Left lobe of liver (tissue), 2 donors: ENCODE data around the gene C1orf35. TPM values are rescaled to one million over a fixed set of nuclear protein-coding genes. Genes with fewer than 3 reads are reported as not detected.
A peak's percentile ranks its signal among the peaks of the same experiment; 100 is the strongest.

ENCODE experiments used
- ATAC-seq: fragments of 200-7000 bp; cut with Tn5 transposase; one replicate; pipeline ENCODE4 v1.9.1; 2020; ENCODE audit warnings: mild to moderate bottlenecking, moderate library complexity
- DNase-seq: peaks from one replicate; pipeline ENCODE4 v3.0.0-alpha.2; 2020; ENCODE audit warnings: low spot score
- total RNA-seq: library from RNA; stranded (reverse); gene quantifications from one replicate; pipeline ENCODE4 v1.2.1, GENCODE V29; 2021
- donor health status: DM: no; HTN: no; CAD: no; lungs with moderate emphysema.
- donor health status: DM: no; HTN: yes; CAD: no.

C1orf35 gene
- total RNA-seq, 1 donor from 2014 or later: 6.9 TPM

DNA sequence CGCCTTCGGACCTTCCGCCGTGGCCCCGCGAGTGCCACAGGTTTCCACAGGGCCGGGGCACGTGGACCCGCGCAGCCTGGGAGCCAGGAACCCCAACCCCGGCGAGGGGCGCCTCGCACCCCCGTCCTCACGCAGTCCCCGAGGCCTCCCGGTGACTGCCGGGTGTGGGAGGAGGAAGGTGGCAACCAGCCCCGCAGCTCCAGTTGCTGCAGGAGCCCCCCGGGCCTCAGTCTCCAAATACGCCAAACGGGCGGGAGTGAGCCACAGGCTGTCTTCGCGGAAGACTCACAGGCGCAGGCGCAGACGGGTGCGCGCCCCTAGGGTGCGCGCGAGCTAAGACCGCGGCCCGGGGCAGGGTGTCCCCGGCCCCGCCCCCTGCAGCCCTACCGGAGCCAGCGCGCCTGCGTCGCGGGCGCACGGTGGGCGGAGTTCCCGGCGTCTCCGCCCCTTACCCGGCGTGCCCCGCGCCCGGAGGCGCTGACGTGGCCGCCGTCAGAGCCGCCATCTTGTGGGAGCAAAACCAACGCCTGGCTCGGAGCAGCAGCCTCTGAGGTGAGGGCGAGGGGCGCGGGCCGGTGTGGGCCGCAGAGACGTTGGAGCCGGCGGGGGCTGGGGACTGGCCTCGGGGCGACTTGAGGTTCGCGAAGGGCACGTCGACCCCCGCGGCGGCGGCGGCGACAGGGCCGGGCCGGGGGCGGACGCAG is 20.8 kb downstream of the C1orf35 start, which contains the start of gene ARF1:
Gene ARF1, plus strand, starts transcription at position 495 of the 704 bp plus-strand sequence. CDS start 14,407 bp downstream, outside the sequence.
- DNase-seq (peak; percentile 95), ATAC-seq (peak; percentile 93)

- DNase-seq: no peak
- ATAC-seq: peak; percentile 8
Measured at GRCh38 chr1:228081578-228082213, 21.4 kb downstream of the C1orf35 start.

- DNase-seq (no peak), ATAC-seq (no peak)
Measured at GRCh38 chr1:228081144-228081543, 22.0 kb downstream of the C1orf35 start.

GRCh38 chr1:228079601-228080263 is 23.4 kb downstream of the C1orf35 start:
- DNase-seq (no peak), ATAC-seq (no peak)

DNA sequence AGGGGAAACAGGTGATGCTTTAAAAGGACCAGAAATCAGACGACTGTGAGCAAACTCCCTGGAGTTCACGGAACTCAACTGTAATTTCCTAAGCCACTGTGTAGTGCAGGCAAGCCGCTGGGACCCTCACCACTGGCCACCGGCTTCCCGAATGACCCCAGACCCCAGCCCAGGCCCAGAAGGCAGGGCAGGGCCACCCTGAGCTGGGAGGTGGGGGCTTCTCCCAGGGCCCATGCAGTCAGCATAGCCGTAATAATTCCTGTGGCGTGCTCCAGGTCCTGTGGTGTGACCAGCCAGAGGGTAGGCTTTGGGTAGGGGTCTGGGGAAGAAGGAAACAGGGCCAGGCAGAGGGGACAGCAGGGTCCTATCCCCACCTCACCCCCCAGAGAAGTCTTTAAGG is 24.1 kb downstream of the C1orf35 start:
- ATAC-seq (no peak), DNase-seq (no peak)

GRCh38 chr1:228077565-228078330 is 25.4 kb downstream of the C1orf35 start:
- ATAC-seq (no peak), DNase-seq (no peak)

- DNase-seq: no peak
- ATAC-seq: no peak
Measured at GRCh38 chr1:228076796-228077430, 26.2 kb downstream of the C1orf35 start.

- ATAC-seq (no peak), DNase-seq (peak; percentile 35)
Measured at GRCh38 chr1:228075801-228076271, 27.3 kb downstream of the C1orf35 start.

DNA sequence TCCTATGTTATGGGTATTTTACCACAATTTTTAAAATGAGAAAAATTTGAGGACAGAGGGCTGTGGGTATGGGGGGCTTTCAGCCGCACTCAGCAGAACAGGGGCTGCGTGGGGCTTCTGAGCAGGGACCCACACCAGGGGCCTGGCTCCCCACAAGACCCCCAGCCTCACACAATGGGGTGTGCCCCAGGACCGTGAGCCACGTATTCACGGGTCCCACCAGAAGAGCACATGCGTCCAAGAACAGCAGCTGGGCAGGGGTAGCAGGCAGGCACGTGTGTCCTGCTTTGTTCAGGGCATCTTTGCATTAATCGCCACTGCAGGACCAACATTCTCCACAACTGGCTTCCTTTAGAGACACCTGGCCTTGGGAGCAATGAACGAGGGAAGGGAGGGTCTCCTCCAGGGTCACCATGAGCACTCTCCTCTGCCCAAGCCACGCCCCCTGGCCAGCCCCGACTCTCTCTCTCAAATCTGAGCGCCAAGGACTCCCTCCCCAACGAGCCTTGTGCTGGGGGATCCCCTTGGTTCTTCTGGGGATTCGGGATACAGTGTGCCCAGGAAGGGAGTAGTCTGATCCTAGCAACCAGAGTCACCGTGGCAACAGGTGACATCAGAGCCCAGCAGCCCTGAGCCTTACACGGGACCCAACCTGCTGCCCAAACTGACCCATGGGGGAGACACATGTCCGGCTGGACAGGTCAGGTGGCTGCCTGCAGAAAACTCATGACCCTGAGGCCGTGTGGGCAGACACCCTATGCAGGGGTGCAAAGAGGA is 28.0 kb downstream of the C1orf35 start:
- peak; percentile 44 for DNase-seq

GRCh38 chr1:228073857-228074545 is 29.1 kb downstream of the C1orf35 start:
- ATAC-seq: no peak
- DNase-seq: peak; percentile 36

More for the DNA sequence above, 28.0 kb downstream of the C1orf35 start:
- ATAC-seq: peak; percentile 28

DNA sequence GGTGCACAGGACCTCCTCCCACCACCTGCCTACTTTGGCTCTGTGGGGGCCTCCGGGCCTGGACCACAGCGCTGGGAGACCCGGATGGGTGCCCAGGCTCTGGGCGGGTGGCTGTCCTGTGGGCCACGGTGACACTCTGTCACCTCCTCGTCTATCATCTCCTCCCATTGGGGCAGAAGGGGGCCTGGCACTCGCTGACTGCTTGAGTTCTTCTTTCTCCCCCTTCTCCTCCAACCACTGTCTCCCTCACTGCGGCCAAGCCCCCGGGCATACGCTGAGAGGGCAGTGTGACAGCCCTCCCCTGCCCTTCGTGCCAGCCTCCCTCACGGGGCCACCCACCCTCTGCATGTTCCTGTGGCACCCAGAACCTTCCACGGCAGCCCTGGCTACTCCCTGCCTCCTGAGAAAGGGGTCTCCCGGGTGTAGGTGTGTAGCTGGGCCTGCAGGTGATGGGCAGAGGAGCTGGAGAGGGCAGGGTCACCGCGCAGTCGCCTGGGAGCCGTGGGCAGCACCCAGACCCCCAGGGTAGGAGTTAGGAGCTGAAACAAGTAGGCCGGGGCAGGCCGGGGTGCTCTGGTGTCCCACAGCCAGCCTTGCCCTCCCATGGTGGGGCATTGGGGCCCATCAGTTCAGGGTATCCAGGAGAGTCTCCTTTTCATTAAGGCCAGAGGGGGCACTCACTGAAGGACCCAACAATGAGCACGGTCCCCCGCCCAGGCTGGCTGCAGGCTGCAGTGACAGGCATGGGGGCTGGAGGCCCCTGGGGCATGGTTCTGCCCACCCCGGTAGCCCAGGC is 29.9 kb downstream of the C1orf35 start:
- no peak for ATAC-seq
- peak; percentile 34 for DNase-seq

GRCh38 chr1:228072658-228073043 is 30.5 kb downstream of the C1orf35 start:
- no peak for ATAC-seq
- DNase-seq: peak; percentile 34

DNA sequence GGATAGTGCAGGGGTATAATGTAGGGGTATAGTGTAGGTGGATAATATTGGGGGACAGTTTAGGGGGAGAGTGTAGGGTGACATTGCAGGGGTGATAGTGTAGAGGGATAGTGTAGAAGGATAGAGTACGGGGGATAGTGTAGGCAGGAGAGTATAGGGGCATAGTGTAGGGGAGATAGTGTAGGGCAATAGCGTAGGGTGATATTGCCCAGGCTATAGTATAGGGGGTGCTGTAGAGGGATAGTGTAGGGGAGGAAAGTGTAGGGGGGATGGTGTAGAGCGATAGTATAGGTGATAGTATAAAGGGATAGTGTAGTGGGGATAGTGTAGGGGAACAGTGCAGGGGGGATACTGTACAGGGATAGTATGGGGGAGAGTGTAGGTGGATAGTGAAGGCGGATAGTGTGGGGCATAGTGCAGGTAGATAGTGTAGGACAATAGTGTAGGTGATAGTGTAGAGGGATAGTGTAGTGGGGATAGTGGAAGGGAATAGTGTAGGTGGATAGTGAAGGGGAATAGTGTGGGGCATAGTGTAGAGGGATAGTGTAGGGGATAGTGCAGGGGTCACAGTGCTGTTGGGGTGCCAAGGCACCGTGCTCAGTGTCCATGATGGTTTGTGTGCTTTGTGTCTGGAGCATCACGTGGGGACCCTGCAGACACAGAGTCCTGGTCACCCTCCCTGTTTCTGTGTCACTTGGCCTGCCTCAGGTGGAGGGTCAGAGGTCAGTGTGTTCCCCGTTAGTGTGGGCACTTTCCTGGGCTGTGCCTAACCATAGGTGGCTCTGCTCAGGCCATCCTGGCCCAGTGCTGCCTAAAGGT is 31.1 kb downstream of the C1orf35 start:
- ATAC-seq (peak; percentile 48), DNase-seq (peak; percentile 33)

DNA sequence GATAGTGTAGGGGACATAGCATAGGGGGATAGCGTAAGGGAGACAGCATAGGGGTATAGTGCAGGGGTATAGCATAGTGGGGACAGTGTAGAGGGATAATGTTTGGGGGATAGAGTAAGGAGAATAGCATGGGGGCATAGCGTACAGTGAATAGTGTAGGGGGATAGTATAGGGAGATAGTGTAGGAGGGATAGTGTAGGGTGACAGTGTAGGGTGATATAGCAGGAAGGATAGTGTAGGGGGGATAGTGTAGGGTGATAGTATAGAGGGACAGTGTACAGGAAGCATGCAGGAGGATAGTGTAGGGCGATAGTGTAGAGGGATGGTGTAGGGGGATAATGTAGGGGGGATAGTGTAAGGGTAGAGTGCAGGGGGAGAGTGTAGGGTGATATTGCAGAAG is 32.3 kb downstream of the C1orf35 start:
- DNase-seq (no peak), ATAC-seq (no peak)

GRCh38 chr1:228070173-228070572 is 33.0 kb downstream of the C1orf35 start:
- DNase-seq (no peak), ATAC-seq (no peak)

GRCh38 chr1:228068359-228068758 is 34.8 kb downstream of the C1orf35 start:
- no peak for ATAC-seq
- DNase-seq: no peak

GRCh38 chr1:228066891-228067654 is 36.1 kb downstream of the C1orf35 start:
- DNase-seq (peak; percentile 18), ATAC-seq (no peak)
